Vagina (tissue), 2 donors: Measurements from ENCODE around the gene SNX17. TPM values are rescaled to one million over a fixed set of nuclear protein-coding genes. Genes with fewer than 3 reads are reported as not detected.

ENCODE experiments used
- DNase-seq, 2 donors: peaks; one replicate each; pipeline ENCODE4 v3.0.0-alpha.2; 2017; ENCODE audit errors: extremely low spot score in 2 of 2
- H3K27ac ChIP-seq: fragments of 200-600 bp; sonication (generic); one replicate; pipeline ENCODE4 v1.5.1; 2019
- H3K27me3 ChIP-seq: fragments of 200-600 bp; sonication (generic); one replicate; pipeline ENCODE4 v1.5.1; 2019
- H3K36me3 ChIP-seq, 2 donors: fragments of 200-600 bp; sonication (generic); one replicate each; pipeline ENCODE4 v1.5.1; 2017 to 2019
- H3K4me1 ChIP-seq: fragments of 200-600 bp; sonication (generic); one replicate; pipeline ENCODE4 v1.5.1; 2019
- H3K4me3 ChIP-seq, 2 donors: fragments of 200-600 bp; sonication (generic); 1 replicate in 1 of 2; 2 replicates in 1 of 2; pipeline ENCODE4 v1.5.1; 2016 to 2019
- H3K9me3 ChIP-seq: fragments of 200-600 bp; sonication (generic); one replicate; pipeline ENCODE4 v1.5.1; 2019
- CTCF ChIP-seq, 3 experiments: fragments of 450-650 bp in 2 of 3; fragments of 200-600 bp in 1 of 3; sonication (generic) in 1 of 3; IDR thresholded peaks; one replicate each; pipeline ENCODE4 v1.5.1; 2017 to 2019; ENCODE audit warnings: antibody characterized with exemption in 3 of 3, mild to moderate bottlenecking in 2 of 3, moderate library complexity in 2 of 3
- POLR2A ChIP-seq, 2 donors: fragments of 450-650 bp; IDR thresholded peaks; one replicate each; pipeline ENCODE4 v1.6.1; 2017; ENCODE audit warnings: antibody characterized with exemption in 2 of 2, mild to moderate bottlenecking in 2 of 2, moderate library complexity in 2 of 2
- POLR2AphosphoS5 ChIP-seq, 2 donors: sonication (generic); formaldehyde crosslinking; IDR thresholded peaks; one replicate each; pipeline ENCODE4 v1.9.0; 2017; ENCODE audit warnings: antibody characterized with exemption in 2 of 2, mild to moderate bottlenecking in 2 of 2, low read depth in 1 of 2; ENCODE audit not compliant: insufficient read depth in 1 of 2
- intact Hi-C: fragments of 100-400 bp; cut with DNase I; formaldehyde crosslinking; loops from one replicate; pipeline ENCODE4 v1.15.1; 2023
- total RNA-seq: library from RNA; depleted of rRNA; stranded (reverse); fragments of >200 nt; gene quantifications from one replicate; pipeline ENCODE4 v1.2.3, GENCODE V29; 2016

Gene SNX17
- total RNA-seq, 1 donor from 2014 or later, result 99.2 TPM

GRCh38 chr2:27323596-27324285, 46.7 kb upstream of the SNX17 start:
- Histone ChIP-seq H3K4me3 (peak overlapping the region; percentile 70 to 90), H3K36me3 (peaks cover 0 to 26% of the 10 kb centered on the region in 2 donors), H3K27ac (peak overlapping the region; percentile 93), H3K4me1 (peaks cover 28% of the 10 kb centered on the region), H3K27me3 (no peaks in the 10 kb centered on the region), H3K9me3 (no peaks in the 10 kb centered on the region)
- DNase-seq, result no peak
- intact Hi-C loops, result no loop called here
- TF ChIP-seq CTCF (IDR thresholded peaks at IDR 0.05) (no peak), POLR2AphosphoS5 (IDR thresholded peaks at IDR 0.05; ENCODE audit: insufficient read depth in 1 of 2, low read depth in 1 of 2) (no peak), POLR2A (IDR thresholded peaks at IDR 0.05) (no peak)

- peaks cover 28% of the 10 kb centered on the region for H3K4me1 ChIP-seq
- H3K27me3 ChIP-seq, result no peaks in the 10 kb centered on the region
- H3K4me3 ChIP-seq, result no peak overlapping the region
- TF ChIP-seq POLR2A (IDR thresholded peaks at IDR 0.05) (no peak), CTCF (IDR thresholded peaks at IDR 0.05) (no peak), POLR2AphosphoS5 (IDR thresholded peaks at IDR 0.05; ENCODE audit: insufficient read depth in 1 of 2, low read depth in 1 of 2) (no peak)
- no peak overlapping the region for H3K27ac ChIP-seq
- no peak for DNase-seq
- no peaks in the 10 kb centered on the region for H3K9me3 ChIP-seq
- intact Hi-C loops, result no loop called here
- peaks cover 0 to 35% of the 10 kb centered on the region in 2 donors for H3K36me3 ChIP-seq
Measured at GRCh38 chr2:27324720-27325119, 45.7 kb upstream of the SNX17 start.

- H3K4me3 ChIP-seq, result no peak overlapping the region
- no peaks in the 10 kb centered on the region for H3K9me3 ChIP-seq
- TF ChIP-seq POLR2A (IDR thresholded peaks at IDR 0.05) (no peak), CTCF (IDR thresholded peaks at IDR 0.05) (no peak), POLR2AphosphoS5 (IDR thresholded peaks at IDR 0.05; ENCODE audit: insufficient read depth in 1 of 2, low read depth in 1 of 2) (no peak)
- no peaks in the 10 kb centered on the region for H3K27me3 ChIP-seq
- H3K36me3 ChIP-seq, result peaks cover 0 to 78% of the 10 kb centered on the region in 2 donors
- H3K27ac ChIP-seq, result no peak overlapping the region
- H3K4me1 ChIP-seq, result no peaks in the 10 kb centered on the region
- DNase-seq, result no peak
- intact Hi-C loops, result no loop called here
Measured at GRCh38 chr2:27335311-27335710, 35.1 kb upstream of the SNX17 start.

- Histone ChIP-seq H3K27me3 (no peaks in the 10 kb centered on the region), H3K36me3 (peaks cover 0 to 78% of the 10 kb centered on the region in 2 donors), H3K4me1 (no peaks in the 10 kb centered on the region), H3K4me3 (no peak overlapping the region), H3K9me3 (no peaks in the 10 kb centered on the region), H3K27ac (no peak overlapping the region)
- TF ChIP-seq POLR2A (IDR thresholded peaks at IDR 0.05) (no peak), POLR2AphosphoS5 (IDR thresholded peaks at IDR 0.05; ENCODE audit: insufficient read depth in 1 of 2, low read depth in 1 of 2) (no peak), CTCF (IDR thresholded peaks at IDR 0.05) (no peak)
- DNase-seq, result no peak
- intact Hi-C loops, result no loop called here
Measured at GRCh38 chr2:27336173-27336572, 34.2 kb upstream of the SNX17 start.

- Histone ChIP-seq H3K27me3 (no peaks in the 10 kb centered on the region), H3K4me3 (no peak overlapping the region), H3K36me3 (peaks cover 0 to 4% of the 10 kb centered on the region in 2 donors), H3K27ac (no peak overlapping the region), H3K4me1 (peaks cover 4% of the 10 kb centered on the region), H3K9me3 (no peaks in the 10 kb centered on the region)
- TF ChIP-seq CTCF (IDR thresholded peaks at IDR 0.05) (no peak), POLR2A (IDR thresholded peaks at IDR 0.05) (no peak), POLR2AphosphoS5 (IDR thresholded peaks at IDR 0.05; ENCODE audit: insufficient read depth in 1 of 2, low read depth in 1 of 2) (no peak)
- no peak for DNase-seq
- intact Hi-C loops, result no loop called here
Measured at GRCh38 chr2:27347641-27348040, 22.8 kb upstream of the SNX17 start.
